HCT116 (cell line): ENCODE results near the gene HOXC11. TPM values are rescaled to one million over a fixed set of nuclear protein-coding genes. Genes with fewer than 3 reads are reported as not detected.

Experiments used
- ATAC-seq: fragments of 200-7000 bp; cut with Tn5 transposase; 2 replicates; pipeline ENCODE4 v1.9.1; 2020; ENCODE audit warnings: mild to moderate bottlenecking, moderate library complexity
- BruUV-seq: library from RNA; stranded (reverse); fragments of 400-500 nt; replicated peaks from 2 replicates; lab custom pipeline; 2021; lab: Mats Ljungman, UMichigan
- CTCF ChIA-PET: fragments of 300-600 bp; sonication (Branson Sonifier 250); formaldehyde crosslinking; loops from one replicate; lab custom pipeline; 2021; ENCODE audit warnings: antibody characterized with exemption; lab: Charles Lee
- POLR2A ChIA-PET: fragments of 300-600, 350-600 bp; sonication (Branson Sonifier 250); formaldehyde crosslinking; loops from one replicate; lab custom pipeline; 2021; ENCODE audit warnings: antibody characterized with exemption; lab: Charles Lee
- RAD21 ChIA-PET, 2 experiments: fragments of 300-600 bp; sonication (Branson Sonifier 250); formaldehyde crosslinking; loops; one replicate each; lab custom pipeline; 2023; ENCODE audit warnings: low total read pairs in 2 of 2; ENCODE audit not compliant: uncharacterized antibody in 2 of 2, unreplicated experiment in 2 of 2, low non-redundant PET in 1 of 2; lab: Charles Lee
- DNase-seq: peaks from one replicate; pipeline ENCODE4 v3.0.0-alpha.2; 2010; ENCODE audit warnings: low read depth, low spot score
- H2AFZ ChIP-seq: fragments of 200-600 bp; shearing (Covaris generic), sonication (generic); 2 replicates; pipeline ENCODE4 v1.6.1; 2017; ENCODE audit warnings: low read depth, mixed run types, mixed read lengths, antibody characterized with exemption, low read length; ENCODE audit not compliant: poor library complexity, severe bottlenecking
- H3K27ac ChIP-seq: 2 replicates; pipeline ENCODE4 v1.5.1; 2012; ENCODE audit warnings: low read depth, low read length
- H3K27me3 ChIP-seq: fragments of 200-600 bp; sonication (generic); 2 replicates; pipeline ENCODE4 v1.6.1; 2016; ENCODE audit warnings: mixed run types, low read length, mixed read lengths; ENCODE audit not compliant: insufficient read depth
- H3K36me3 ChIP-seq, 2 experiments: fragments of 200-500 bp in 1 of 2; fragments of 200-600 bp in 1 of 2; sonication (Bioruptor generic) in 1 of 2; sonication (generic) in 1 of 2; 2 replicates each; pipeline versions ENCODE4 v1.5.1 to v1.6.1; 2014 to 2016; ENCODE audit warnings: low read length in 2 of 2, inconsistent platforms in 1 of 2, mixed read lengths in 1 of 2, mixed run types in 1 of 2; ENCODE audit not compliant: insufficient read depth in 2 of 2, control insufficient read depth in 1 of 2
- H3K4me1 ChIP-seq, 2 experiments: fragments of 200-600 bp in 1 of 2; sonication (generic) in 1 of 2; 2 replicates each; pipeline versions ENCODE4 v1.5.1 to v1.6.1; 2012 to 2017; ENCODE audit warnings: low read length in 2 of 2, inconsistent platforms in 1 of 2, mild to moderate bottlenecking in 1 of 2, mixed read lengths in 1 of 2, mixed run types in 1 of 2, moderate library complexity in 1 of 2; ENCODE audit not compliant: insufficient read depth in 2 of 2, control insufficient read depth in 1 of 2
- H3K4me2 ChIP-seq: fragments of 200-600 bp; sonication (generic); 2 replicates; pipeline ENCODE4 v1.6.1; 2017; ENCODE audit warnings: mixed run types, low read length, mixed read lengths
- H3K4me3 ChIP-seq, 2 experiments: fragments of 200-600 bp in 1 of 2; sonication (generic) in 1 of 2; replicated peaks in 1 of 2; 2 replicates each; pipeline ENCODE4 v1.5.1; 2011 to 2016; ENCODE audit warnings: low read length in 2 of 2, control low read depth in 1 of 2, low read depth in 1 of 2, mild to moderate bottlenecking in 1 of 2, mixed read lengths in 1 of 2, mixed run types in 1 of 2
- H3K79me2 ChIP-seq: fragments of 200-600 bp; sonication (generic); 2 replicates; pipeline ENCODE4 v1.6.1; 2017; ENCODE audit warnings: mild to moderate bottlenecking, mixed run types, low read length, moderate library complexity, mixed read lengths; ENCODE audit not compliant: insufficient read depth
- H3K9ac ChIP-seq: fragments of 200-600 bp; sonication (generic); 2 replicates; pipeline ENCODE4 v1.6.1; 2016; ENCODE audit warnings: low read length, mixed read lengths
- H3K9me2 ChIP-seq: fragments of 200-600 bp; sonication (generic), shearing (Covaris generic); 2 replicates; pipeline ENCODE4 v1.6.1; 2017; ENCODE audit warnings: mixed run types, mild to moderate bottlenecking, moderate library complexity; ENCODE audit not compliant: insufficient read depth
- H3K9me3 ChIP-seq, 2 experiments: fragments of 200-500 bp in 1 of 2; fragments of 200-600 bp in 1 of 2; sonication (Bioruptor generic) in 1 of 2; sonication (generic) in 1 of 2; 2 replicates each; pipeline ENCODE4 v1.6.1; 2014 to 2017; ENCODE audit warnings: low read length in 2 of 2, mixed read lengths in 2 of 2, inconsistent platforms in 1 of 2, low read depth in 1 of 2, mild to moderate bottlenecking in 1 of 2, mixed run types in 1 of 2, moderate library complexity in 1 of 2; ENCODE audit not compliant: control insufficient read depth in 1 of 2, insufficient read depth in 1 of 2
- H4K20me1 ChIP-seq: fragments of 200-600 bp; sonication (generic), shearing (Covaris generic); 2 replicates; pipeline ENCODE4 v1.6.1; 2017; ENCODE audit warnings: mixed run types, mild to moderate bottlenecking, moderate library complexity; ENCODE audit not compliant: insufficient read depth
- CEBPB ChIP-seq: IDR thresholded peaks from 2 replicates; pipeline ENCODE4 v1.6.1; 2012; ENCODE audit warnings: low read depth
- JUND ChIP-seq: IDR thresholded peaks from 2 replicates; pipeline ENCODE4 v1.6.1; 2012
- SIN3A ChIP-seq: IDR thresholded peaks from 2 replicates; pipeline ENCODE4 v1.6.1; 2012; ENCODE audit warnings: low read depth
- SP1 ChIP-seq: IDR thresholded peaks from 2 replicates; pipeline ENCODE4 v1.6.1; 2012; ENCODE audit warnings: low read depth
- SRF ChIP-seq: IDR thresholded peaks from 2 replicates; pipeline ENCODE4 v1.6.1; 2012; ENCODE audit warnings: low read depth
- TCF7L2 ChIP-seq: IDR thresholded peaks from 2 replicates; pipeline ENCODE4 v1.7.0; 2011; ENCODE audit warnings: borderline replicate concordance, inconsistent platforms; ENCODE audit not compliant: insufficient read depth, insufficient read length; ENCODE audit errors: extremely low read depth
- YY1 ChIP-seq: IDR thresholded peaks from 2 replicates; pipeline ENCODE4 v1.6.1; 2011; ENCODE audit warnings: low read length, low read depth, moderate library complexity, mild to moderate bottlenecking; ENCODE audit not compliant: insufficient replicate concordance; ENCODE audit errors: extremely low read depth
- ZNF274 ChIP-seq: fragments of 200-500 bp; sonication (Bioruptor generic); IDR thresholded peaks from 2 replicates; pipeline ENCODE4 v1.6.1; 2014; ENCODE audit warnings: mild to moderate bottlenecking, low read depth, low read length, inconsistent platforms
- intact Hi-C: fragments of 100-400 bp; cut with micrococcal nuclease; formaldehyde crosslinking; loops from 2 replicates; pipeline ENCODE4 v1.10.0; 2022
- total RNA-seq: library from RNA; stranded (reverse); gene quantifications from one replicate; pipeline ENCODE4 v1.2.1, GENCODE V29; 2021; ENCODE audit not compliant: unreplicated experiment
- TF ChIP-seq, protein P1 (sequence below): IDR thresholded peaks from 2 replicates; pipeline ENCODE4 v1.6.1; 2012

HOXC11 gene
- total RNA-seq, 1 experiment from 2014 or later, result 0.22 TPM

DNA sequence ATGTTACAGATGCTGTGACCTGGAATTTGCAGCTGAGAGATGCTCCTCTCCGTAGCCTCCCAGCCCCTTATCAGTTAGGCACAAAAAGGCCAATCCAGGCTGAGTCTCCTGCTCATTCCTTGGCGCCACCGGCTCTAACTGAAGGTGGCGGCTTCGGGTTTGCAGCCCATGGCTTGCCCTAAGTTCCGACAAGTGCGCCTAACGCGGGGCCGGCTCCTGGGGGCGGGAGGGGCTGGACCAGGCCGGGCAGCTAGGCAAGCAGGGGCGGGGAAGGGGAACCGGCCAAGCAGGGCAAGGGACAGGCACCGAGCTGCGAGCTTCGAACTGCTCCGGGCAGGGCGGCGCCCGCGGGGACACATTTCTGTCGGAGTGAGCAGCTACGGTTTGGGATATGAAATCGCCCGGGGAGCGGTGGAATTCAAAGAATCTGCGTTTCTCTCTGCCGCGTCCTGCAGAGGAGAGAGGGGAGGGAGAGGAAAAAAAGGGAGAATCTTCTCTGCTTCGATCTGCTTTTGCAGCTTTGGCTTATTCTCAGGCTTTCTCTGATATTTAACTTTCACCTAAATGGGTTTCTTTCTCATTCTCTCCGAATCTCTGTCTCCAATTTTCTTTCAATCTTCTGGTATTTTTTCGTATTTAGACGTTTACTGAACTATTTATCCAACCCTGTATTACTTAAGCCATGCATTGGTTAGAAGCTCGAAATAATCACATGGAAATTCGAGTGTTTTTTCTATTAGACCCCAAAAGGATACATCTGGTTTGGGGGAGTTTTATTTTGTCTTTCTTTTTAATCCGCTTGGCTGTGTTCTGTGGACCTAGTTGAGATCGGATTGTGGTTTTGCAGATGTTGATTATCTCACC, 19.8 kb upstream of the HOXC11 start:
- no peaks in the 10 kb centered on the region for H4K20me1 ChIP-seq
- TF ChIP-seq SIN3A, result no peak
- no peak for TF ChIP-seq SRF
- TF ChIP-seq SP1, result no peak
- no peak for TF ChIP-seq ZNF274
- TF ChIP-seq TCF7L2, result no peak
- TF ChIP-seq CEBPB, result no peak
- TF ChIP-seq JUND, result no peak
- TF ChIP-seq, protein P1, sequence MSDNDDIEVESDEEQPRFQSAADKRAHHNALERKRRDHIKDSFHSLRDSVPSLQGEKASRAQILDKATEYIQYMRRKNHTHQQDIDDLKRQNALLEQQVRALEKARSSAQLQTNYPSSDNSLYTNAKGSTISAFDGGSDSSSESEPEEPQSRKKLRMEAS, result 0 out of 2 replicates have a peak, but pooled peaks have one; percentile 33
- no peak for TF ChIP-seq YY1
- no peaks in the 10 kb centered on the region for H3K27me3 ChIP-seq
- peak; percentile 87 for ATAC-seq
- peak overlapping the region; percentile 43 for H3K9ac ChIP-seq
- intact Hi-C loops, result no loop called here
- H3K79me2 ChIP-seq, result no peaks in the 10 kb centered on the region
- H3K4me3 ChIP-seq, result peak overlapping the region; percentile 36 to 49
- H2AFZ ChIP-seq, result peak overlapping the region; percentile 99
- H3K9me3 ChIP-seq, result no peaks in the 10 kb centered on the region
- H3K9me2 ChIP-seq, result no peaks in the 10 kb centered on the region
- no peaks in the 10 kb centered on the region for H3K36me3 ChIP-seq
- ChIA-PET CTCF (interaction anchor here (0.7 to 1.7 kb wide), 2 partner anchors 207 to 249 kb away, joined by 3 to 6 read pairs; no protein-coding TSS in a partner anchor), RAD21 (no interaction called here), POLR2A (interaction anchor here (0.7 to 1.1 kb wide), 2 partner anchors 15 to 595 kb away, joined by 3 to 4 read pairs; partner anchors contain the start of gene HOXC13)
- H3K4me1 ChIP-seq, result peaks cover 12 to 15% of the 10 kb centered on the region in 2 experiments
- no peak overlapping the region for H3K27ac ChIP-seq
- no TSS peak for BruUV-seq
- peak; percentile 13 for DNase-seq
- peak overlapping the region; percentile 82 for H3K4me2 ChIP-seq
